ENCODE results near the gene NPTXR. TPM values are rescaled to one million over a fixed set of nuclear protein-coding genes. Genes with fewer than 3 reads are reported as not detected.
A peak's percentile ranks its signal among the peaks of the same experiment; 100 is the strongest.
"Not testable (repeated sequence)": the region's sequence is repeated elsewhere in the genome, so short reads cannot be mapped to it uniquely, and the experiment has no call there.

NPTXR gene
- total RNA-seq, 2 experiments from 2014 or later = 5.9 to 6.8 TPM

DNA sequence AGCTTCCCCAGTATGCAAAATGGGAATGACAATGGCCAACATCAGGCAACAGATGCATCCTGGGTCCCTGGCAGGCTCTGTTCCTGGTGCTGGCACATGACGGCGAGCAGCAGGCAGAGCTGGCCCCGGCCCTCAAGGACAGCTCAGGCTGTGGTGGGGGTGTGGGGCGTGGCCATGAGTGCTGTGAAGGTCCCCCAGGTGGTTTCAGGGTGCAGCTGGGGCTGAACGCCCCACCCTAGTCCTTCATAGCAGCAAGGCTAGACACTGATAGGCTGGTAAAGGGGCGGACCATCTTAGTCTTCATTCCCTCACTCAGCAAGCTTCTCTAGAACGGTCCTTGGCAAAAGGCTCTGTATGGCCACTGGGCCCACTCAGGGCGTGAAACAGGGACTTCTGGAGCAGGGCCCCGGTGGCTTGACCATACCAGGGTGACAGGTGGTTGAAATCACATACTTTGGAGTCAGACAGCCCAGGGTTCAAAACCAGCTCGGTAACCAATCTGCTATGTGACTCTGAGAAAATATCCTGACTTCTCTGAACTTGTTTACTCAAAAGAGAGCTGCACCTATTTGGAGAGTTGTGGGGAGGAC lies 15.1 kb downstream of the NPTXR start:
- H3K36me3 Mint-ChIP-seq = no peaks in the 10 kb centered on the region
- no peaks in the 10 kb centered on the region for H3K9me3 Mint-ChIP-seq
- ATAC-seq (ENCODE audit: low read depth) (no peak), DNase-seq (no peak)
- H3K27me3 Mint-ChIP-seq = no peaks in the 10 kb centered on the region
- H3K4me1 Mint-ChIP-seq = no peaks in the 10 kb centered on the region
- POLR2A ChIA-PET = interaction anchor here (0.6 kb wide), 1 partner anchor 15 kb away, joined by 3 read pairs; no protein-coding TSS in a partner anchor
- no peak overlapping the region for H3K4me3 Mint-ChIP-seq
- H3K27ac Mint-ChIP-seq = no peak overlapping the region

DNA sequence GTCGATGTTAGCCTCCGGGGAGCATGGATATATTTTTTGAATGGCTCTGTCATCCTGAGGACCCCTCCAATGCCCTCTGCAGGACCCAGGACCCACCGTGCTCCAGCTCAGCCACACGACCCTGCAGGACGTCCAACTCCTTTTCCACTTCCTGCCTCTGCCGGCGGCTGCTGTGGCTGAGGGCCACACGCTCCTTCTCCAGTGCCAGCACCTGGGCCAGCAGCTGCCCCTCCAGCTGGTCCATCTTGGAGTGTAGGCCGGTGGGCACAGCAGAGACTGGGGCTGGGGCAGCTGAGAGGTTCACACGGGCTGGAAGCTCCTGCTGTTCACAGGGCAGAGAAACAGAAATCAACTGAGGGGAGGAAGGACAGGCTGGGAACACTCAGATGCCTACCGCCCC lies 15.6 kb downstream of the NPTXR start:
- POLR2A ChIA-PET = no interaction called here
- Mint-ChIP-seq H3K36me3 (no peaks in the 10 kb centered on the region), H3K4me1 (no peaks in the 10 kb centered on the region), H3K27me3 (no peaks in the 10 kb centered on the region), H3K9me3 (no peaks in the 10 kb centered on the region), H3K4me3 (no peak overlapping the region), H3K27ac (no peak overlapping the region)
- DNase-seq (no peak), ATAC-seq (ENCODE audit: low read depth) (no peak)

DNA sequence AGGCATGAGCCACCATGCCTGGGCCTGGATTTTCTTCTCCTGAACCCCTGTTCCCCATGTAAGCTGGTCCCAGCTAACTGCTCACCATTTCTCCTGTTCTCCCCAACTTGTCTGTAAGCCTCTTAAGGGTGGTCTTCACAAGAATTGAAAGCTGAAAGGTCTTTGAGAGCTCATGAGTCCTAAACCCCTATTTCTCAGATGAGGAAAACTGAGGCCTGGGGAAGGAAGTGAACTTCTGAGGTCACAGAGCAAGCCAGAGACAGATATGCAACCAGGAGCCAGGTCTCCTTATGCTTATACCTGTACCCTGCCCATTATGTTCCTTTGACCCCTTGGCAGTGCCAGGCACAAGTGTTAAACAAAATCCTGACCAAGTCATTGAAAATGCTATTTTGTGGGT lies 16.3 kb downstream of the NPTXR start:
- Mint-ChIP-seq H3K27me3 (no peaks in the 10 kb centered on the region), H3K36me3 (no peaks in the 10 kb centered on the region), H3K4me3 (no peak overlapping the region), H3K4me1 (no peaks in the 10 kb centered on the region), H3K27ac (no peak overlapping the region), H3K9me3 (no peaks in the 10 kb centered on the region)
- DNase-seq = no peak
- POLR2A ChIA-PET = no interaction called here
- no peak for ATAC-seq (ENCODE audit: low read depth)

DNA sequence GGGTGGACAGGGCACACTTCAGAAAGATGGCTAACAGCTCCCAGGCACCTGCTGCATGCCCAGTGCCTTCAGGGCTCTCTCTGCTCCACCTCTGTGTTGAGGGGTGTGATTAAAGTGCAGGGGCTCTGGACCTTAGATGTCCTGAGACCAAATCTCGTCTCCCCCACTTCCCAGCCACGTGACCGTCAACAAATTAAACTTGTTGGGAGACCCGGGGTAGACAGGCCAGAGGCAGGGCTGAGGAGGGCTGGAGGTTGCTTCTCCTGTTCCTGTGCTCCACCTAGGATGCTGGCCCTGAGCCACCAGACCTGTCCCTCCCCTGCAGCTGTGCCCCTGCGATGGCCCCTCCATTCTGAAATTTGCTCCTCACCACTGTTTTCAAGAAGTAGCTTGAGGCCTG lies 17.0 kb downstream of the NPTXR start:
- Mint-ChIP-seq H3K27me3 (no peaks in the 10 kb centered on the region), H3K36me3 (no peaks in the 10 kb centered on the region), H3K9me3 (no peaks in the 10 kb centered on the region), H3K27ac (no peak overlapping the region), H3K4me3 (no peak overlapping the region), H3K4me1 (no peaks in the 10 kb centered on the region)
- DNase-seq (no peak), ATAC-seq (ENCODE audit: low read depth) (no peak)
- POLR2A ChIA-PET = no interaction called here

DNA sequence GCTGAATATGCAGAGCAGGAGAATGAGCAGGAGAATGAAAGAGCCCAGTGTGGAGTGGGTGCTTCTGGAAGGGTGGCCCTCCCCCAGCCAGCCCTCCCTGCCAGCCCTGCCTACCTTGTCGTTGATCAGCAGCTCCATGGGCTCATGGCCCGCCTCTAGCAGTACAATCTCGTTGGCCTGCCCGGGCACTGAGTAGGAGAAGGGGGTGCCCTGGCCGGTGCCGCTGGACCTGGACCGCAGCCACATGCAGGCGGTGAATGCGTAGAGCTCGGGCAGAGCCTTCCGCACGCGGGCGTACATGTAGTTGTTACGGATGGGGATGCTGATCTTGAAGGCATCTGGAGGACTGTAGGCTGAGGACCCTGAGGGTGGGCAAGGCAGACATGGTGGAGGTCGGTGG lies 17.4 kb downstream of the NPTXR start:
- DNase-seq (no peak), ATAC-seq (ENCODE audit: low read depth) (no peak)
- Mint-ChIP-seq H3K36me3 (no peaks in the 10 kb centered on the region), H3K9me3 (no peaks in the 10 kb centered on the region), H3K4me3 (no peak overlapping the region), H3K27ac (no peak overlapping the region), H3K4me1 (no peaks in the 10 kb centered on the region), H3K27me3 (no peaks in the 10 kb centered on the region)
- POLR2A ChIA-PET = interaction anchor here (0.6 kb wide), 1 partner anchor 427 kb away, joined by 3 read pairs; no protein-coding TSS in a partner anchor

DNA sequence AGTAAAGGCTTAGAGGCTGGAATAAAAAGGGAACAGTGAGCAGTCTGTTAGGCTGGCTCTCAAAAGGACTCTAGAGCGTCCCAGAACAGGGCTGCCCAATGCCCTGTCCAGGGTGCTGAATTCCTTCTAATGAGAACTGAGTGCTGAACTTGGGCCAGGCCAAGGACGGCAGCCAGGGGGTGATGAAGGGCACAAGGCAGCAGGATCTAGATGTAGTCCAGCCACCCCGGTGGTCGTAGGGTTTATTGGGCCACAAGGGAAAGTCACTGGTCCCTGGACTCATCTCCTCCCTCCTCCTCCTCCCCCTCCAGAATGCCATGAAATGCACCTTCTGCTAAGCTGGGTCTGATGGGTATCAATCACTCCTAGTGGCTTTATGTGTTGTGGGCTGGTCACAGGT lies 19.2 kb downstream of the NPTXR start:
- Mint-ChIP-seq H3K36me3 (no peaks in the 10 kb centered on the region), H3K27ac (no peak overlapping the region), H3K9me3 (no peaks in the 10 kb centered on the region), H3K4me1 (no peaks in the 10 kb centered on the region), H3K4me3 (no peak overlapping the region), H3K27me3 (no peaks in the 10 kb centered on the region)
- ATAC-seq (ENCODE audit: low read depth) = peak; percentile 89
- peak; percentile 53 for DNase-seq
- POLR2A ChIA-PET = no interaction called here

DNA sequence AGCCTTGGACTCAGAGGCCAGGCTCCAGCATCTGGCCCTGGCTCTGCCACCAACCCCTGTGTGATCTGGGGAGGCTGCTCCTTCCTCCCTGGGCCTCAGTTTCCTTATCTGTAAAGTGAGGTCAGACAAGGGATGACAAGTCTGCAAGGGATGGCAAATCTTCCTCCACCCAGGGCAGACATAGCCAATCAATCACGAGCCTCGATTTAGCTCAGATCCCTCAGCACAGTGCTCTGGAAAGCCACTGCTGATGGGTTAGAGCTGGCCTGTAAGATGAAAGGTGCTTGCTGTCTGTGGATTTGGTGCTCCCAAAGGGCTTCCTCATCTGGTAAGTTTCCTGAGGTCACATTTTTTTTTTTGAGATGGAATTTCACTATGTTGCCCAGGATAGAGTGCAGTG lies 20.2 kb downstream of the NPTXR start:
- no peak overlapping the region for H3K4me3 Mint-ChIP-seq
- no peaks in the 10 kb centered on the region for H3K27me3 Mint-ChIP-seq
- no peaks in the 10 kb centered on the region for H3K36me3 Mint-ChIP-seq
- POLR2A ChIA-PET = no interaction called here
- no peaks in the 10 kb centered on the region for H3K9me3 Mint-ChIP-seq
- no peaks in the 10 kb centered on the region for H3K4me1 Mint-ChIP-seq
- ATAC-seq (ENCODE audit: low read depth) (no peak), DNase-seq (no peak)
- H3K27ac Mint-ChIP-seq = no peak overlapping the region

DNA sequence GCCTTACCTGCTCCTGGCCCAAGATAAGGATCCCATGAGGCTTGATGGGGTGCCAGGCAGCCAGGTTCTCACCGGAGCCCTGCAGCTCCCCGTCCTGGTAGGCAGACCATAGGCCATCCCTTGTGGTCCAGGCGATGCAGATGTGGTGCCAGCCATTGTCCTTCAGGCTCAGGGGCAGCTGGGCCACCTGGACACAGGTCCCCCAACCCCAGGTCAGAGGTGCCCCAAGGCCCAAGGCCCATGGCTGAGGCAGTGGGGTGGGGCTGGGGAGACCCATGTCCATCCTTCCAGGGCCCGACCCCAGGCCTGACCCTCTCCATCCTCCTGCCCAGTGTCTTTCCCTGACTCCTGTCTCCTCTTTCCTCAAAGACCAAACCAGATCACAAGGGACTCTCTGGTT lies 20.8 kb downstream of the NPTXR start:
- no peak overlapping the region for H3K4me3 Mint-ChIP-seq
- no peaks in the 10 kb centered on the region for H3K9me3 Mint-ChIP-seq
- ATAC-seq (ENCODE audit: low read depth) (no peak), DNase-seq (no peak)
- no peaks in the 10 kb centered on the region for H3K4me1 Mint-ChIP-seq
- no peaks in the 10 kb centered on the region for H3K27me3 Mint-ChIP-seq
- POLR2A ChIA-PET = no interaction called here
- H3K27ac Mint-ChIP-seq = no peak overlapping the region
- H3K36me3 Mint-ChIP-seq = no peaks in the 10 kb centered on the region

DNA sequence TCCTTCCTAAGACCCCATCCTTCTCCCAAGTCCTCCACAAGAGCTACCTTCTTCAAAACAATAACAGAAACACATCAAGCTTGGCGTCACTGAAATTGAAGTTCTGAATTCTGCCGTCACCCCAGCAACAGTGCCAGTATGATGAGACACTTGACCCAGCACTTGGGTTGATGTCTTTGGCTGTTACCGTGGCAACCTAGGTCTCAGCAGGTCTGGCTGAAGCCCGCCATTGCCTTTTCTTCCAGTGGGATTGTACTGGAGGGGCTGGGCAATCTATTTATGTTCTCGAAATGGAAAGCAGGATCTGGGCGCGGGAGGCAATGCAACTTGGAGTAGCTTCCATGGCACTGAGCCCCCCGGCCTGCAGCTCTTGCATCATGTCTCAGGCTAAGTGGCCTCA lies 23.8 kb downstream of the NPTXR start:
- ATAC-seq (ENCODE audit: low read depth) = no peak
- no peaks in the 10 kb centered on the region for H3K9me3 Mint-ChIP-seq
- POLR2A ChIA-PET = no interaction called here

DNA sequence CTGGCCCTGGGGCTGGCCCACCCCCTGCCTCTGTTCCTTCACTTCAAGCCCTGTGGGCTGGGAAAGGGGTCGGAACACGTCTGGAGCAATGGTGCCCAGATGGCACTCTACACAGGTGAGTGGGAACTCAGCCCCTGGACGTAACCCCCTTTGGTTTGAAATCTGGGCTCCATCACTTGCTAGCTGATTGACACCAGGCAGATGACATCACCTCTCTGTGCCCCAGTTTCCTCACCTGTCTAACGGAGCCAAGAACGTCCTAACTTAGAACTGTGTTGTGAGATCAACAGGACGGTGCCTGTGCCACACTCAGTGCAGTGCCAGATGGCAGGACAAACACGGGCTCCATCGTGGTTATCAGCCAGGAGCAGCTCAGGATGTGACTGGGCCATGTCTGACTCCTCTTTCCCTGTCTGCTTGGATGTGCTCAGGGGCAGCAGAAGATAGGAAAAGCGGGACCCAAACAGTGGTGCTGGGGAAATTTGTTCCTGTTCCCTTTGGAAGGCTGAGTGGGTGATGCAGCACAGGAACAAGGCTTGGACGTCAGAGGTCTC lies 24.4 kb downstream of the NPTXR start:
- H3K36me3 Mint-ChIP-seq = no peaks in the 10 kb centered on the region
- DNase-seq (no peak), ATAC-seq (ENCODE audit: low read depth) (no peak)
- no peaks in the 10 kb centered on the region for H3K4me1 Mint-ChIP-seq
- POLR2A ChIA-PET = no interaction called here
- H3K27ac Mint-ChIP-seq = no peak overlapping the region
- H3K4me3 Mint-ChIP-seq = no peak overlapping the region
- no peaks in the 10 kb centered on the region for H3K9me3 Mint-ChIP-seq
- peaks cover 3% of the 10 kb centered on the region for H3K27me3 Mint-ChIP-seq

More for the DNA sequence above, 23.8 kb downstream of the NPTXR start:
- Mint-ChIP-seq H3K4me1 (no peaks in the 10 kb centered on the region), H3K36me3 (no peaks in the 10 kb centered on the region), H3K27ac (no peak overlapping the region), H3K27me3 (peaks cover 3% of the 10 kb centered on the region), H3K4me3 (no peak overlapping the region)
- no peak for DNase-seq

DNA sequence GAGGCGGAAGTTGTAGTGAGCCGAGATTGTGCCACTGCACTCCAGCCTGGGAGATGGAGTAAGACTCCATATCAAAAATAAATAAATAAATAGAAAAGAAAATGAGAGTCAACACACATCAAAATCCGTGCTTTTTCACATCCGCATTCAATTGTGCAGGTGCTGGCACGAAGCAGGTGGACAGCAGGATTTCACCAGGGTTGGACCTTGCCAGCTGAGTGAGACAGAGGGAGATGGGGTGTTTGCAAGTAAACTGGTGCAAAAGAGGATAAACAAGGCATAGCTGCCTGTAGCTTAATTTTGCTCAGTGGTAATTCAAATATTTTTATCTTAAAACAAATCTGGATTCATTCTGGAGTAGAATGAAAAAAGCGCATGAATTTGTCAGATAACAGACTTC lies 26.6 kb downstream of the NPTXR start:
- no peak for DNase-seq
- Mint-ChIP-seq H3K27me3 (peaks cover 3% of the 10 kb centered on the region), H3K27ac (no peak overlapping the region), H3K36me3 (no peaks in the 10 kb centered on the region), H3K4me1 (no peaks in the 10 kb centered on the region), H3K4me3 (no peak overlapping the region), H3K9me3 (no peaks in the 10 kb centered on the region)
- ATAC-seq (ENCODE audit: low read depth) = no peak
- POLR2A ChIA-PET = no interaction called here

DNA sequence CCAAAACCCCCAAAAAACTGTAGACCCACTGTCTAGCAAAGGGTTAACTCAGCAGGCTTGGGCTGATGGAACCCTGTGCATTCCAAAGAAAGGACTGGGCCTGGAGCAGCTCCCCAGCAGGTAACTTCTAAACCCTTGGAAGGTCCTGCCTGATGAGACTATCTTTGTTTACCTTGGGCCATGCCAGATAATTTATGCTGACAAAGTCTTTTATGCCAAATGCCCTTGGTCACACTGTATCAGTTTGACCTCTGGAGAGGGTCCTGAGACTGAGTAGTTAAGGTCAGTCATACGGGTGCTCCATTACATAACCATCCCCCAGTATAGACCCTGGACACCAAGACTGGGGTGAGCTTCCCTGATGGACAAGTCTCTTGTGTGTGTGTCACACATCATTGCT lies 28.0 kb downstream of the NPTXR start:
- DNase-seq (no peak), ATAC-seq (ENCODE audit: low read depth) (no peak)
- H3K27ac Mint-ChIP-seq = no peak overlapping the region
- POLR2A ChIA-PET = no interaction called here
- peaks cover 6% of the 10 kb centered on the region for H3K27me3 Mint-ChIP-seq
- peaks cover 4% of the 10 kb centered on the region for H3K9me3 Mint-ChIP-seq
- H3K4me3 Mint-ChIP-seq = no peak overlapping the region
- H3K36me3 Mint-ChIP-seq = no peaks in the 10 kb centered on the region
- H3K4me1 Mint-ChIP-seq = no peaks in the 10 kb centered on the region

DNA sequence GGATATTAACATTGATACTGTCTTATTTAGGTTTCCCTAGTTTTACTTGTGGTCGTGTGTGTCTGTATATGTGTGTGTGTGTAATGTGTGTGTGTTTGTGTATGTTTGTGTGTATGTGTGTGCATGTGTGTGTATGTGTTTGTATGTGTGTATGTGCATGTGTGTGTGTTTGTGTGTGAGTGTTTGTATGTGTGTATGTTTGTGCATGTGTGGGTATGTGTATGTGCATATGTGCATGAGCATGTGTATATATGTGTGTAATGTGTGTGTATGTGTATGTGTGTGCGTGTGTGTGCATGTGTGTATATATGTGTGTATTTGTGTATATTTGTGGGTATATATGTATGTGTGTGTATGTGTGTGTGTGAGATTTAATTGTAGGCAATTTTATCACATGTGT lies 32.6 kb downstream of the NPTXR start:
- Mint-ChIP-seq H3K4me3 (no peak overlapping the region), H3K27ac (no peak overlapping the region), H3K9me3 (peaks cover 5% of the 10 kb centered on the region), H3K4me1 (no peaks in the 10 kb centered on the region), H3K36me3 (no peaks in the 10 kb centered on the region), H3K27me3 (peaks cover 12% of the 10 kb centered on the region)
- POLR2A ChIA-PET = no interaction called here
- no peak for ATAC-seq (ENCODE audit: low read depth)
- no peak for DNase-seq

DNA sequence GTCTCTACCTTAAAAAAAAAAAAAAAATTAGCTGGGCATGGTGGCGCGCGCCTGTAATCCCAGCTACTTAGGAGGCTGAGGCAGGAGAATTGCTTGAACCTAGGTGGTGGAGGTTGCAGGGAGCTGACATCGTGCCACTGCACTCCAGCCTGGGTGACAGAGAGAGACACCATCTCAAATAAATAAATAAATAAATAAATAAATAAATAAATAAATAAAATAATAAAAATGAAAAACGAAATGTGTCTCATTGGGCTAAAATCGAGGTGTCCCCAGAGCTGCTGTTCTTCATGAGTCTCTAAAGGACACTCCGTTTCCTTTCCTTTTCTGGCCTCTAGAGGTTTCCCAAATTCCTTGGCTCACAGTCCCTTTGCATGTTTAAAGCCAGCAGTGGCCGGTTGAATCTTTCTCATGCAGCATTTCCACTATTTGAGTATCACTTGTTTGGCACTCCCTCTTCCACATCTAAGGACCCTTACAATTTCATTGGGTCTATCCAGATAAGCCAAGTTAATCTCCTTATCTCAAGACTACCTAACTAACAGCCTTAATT lies 38.7 kb downstream of the NPTXR start:
- H3K27ac Mint-ChIP-seq; H3K9me3 Mint-ChIP-seq; H3K36me3 Mint-ChIP-seq; ATAC-seq (ENCODE audit: low read depth); H3K4me1 Mint-ChIP-seq; H3K4me3 Mint-ChIP-seq; DNase-seq: not testable (repeated sequence)
- peaks cover 21% of the 10 kb centered on the region for H3K27me3 Mint-ChIP-seq
- POLR2A ChIA-PET = interaction anchor here (0.6 kb wide), 1 partner anchor 29 kb away, joined by 4 read pairs; no protein-coding TSS in a partner anchor

Measured in activated naive CD8-positive, alpha-beta T cell treated with anti-CD3 and anti-CD28 coated beads, Interleukin-2, amount 10 ng/mL, durations not matched to agents 7 days and 5 days (primary cell).